ENCODE data around the gene TSPAN9.
A peak's percentile ranks its signal among the peaks of the same experiment; 100 is the strongest.

The TSPAN9 gene

DNA sequence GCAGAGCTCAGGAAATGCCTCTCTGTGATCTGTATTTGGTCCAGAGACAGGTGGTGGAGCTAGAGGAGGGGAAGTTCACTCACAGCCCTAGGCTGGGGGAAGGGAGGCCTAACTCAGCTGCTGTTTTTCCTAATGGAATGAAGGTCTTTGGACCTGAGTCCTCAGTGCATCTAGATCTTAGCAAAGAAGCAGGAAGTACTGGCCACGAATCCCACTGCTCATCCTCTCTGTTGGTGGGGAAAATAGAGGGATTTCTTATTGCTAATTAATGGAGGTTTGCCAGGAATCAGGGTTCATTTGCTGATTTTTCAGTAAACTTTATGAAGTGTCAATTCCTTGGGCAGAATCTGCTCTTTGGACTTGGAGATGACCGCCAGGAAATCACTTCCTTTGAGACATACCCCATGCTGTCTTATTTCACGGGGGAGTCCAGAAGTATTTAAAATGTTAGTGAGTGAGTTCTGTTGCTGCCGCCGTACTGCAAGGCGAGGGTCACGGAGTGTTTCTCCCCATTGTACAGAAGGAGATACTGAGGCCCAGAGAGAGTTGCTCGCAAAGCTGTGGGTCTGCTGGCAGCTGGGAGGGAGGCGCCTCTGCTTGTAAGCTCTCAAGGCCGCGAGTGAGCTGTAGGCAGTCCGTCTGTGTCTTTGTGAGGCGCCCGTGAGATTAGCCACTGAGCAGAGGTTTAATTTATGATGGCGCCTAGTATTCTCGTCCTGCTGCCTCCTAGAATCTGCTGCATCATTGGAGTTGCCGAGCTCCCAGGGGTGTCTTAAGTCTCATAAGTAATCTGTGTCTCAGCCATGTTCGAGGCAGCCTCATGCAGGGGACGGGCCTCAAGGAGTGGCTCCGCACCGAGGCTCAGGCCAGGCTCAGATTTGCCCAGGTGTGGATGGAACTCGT, 88.2 kb downstream of the TSPAN9 start:
- TF ChIP-seq GATA3 (IDR thresholded peaks at IDR 0.05; ENCODE audit: low read depth, low read length) (no peak), GATA2 (IDR thresholded peaks at IDR 0.05; ENCODE audit: low read depth, low read length) (no peak)

DNA sequence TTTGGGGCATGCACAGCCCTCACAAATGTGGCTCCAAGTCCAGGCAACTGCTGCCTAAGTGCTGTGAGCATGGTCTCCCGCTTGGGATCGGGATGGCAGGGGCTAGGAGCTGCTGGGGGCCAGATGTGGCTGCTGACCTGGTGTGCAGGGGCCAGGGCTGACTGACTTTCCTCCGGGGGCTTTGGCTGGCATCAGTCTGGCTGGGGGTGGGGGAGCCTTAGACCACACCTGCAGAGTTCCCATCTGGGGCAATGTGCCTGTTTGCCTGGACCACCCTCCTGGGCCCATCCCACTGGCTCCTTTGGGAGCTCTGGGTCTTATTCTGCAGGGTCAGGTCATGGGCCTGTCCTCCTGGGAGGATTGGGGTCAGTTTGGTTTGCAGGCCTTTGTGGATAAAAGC, 90.5 kb downstream of the TSPAN9 start:
- TF ChIP-seq GATA2 (IDR thresholded peaks at IDR 0.05; ENCODE audit: low read depth, low read length) (no peak), GATA3 (IDR thresholded peaks at IDR 0.05; ENCODE audit: low read depth, low read length) (no peak)

DNA sequence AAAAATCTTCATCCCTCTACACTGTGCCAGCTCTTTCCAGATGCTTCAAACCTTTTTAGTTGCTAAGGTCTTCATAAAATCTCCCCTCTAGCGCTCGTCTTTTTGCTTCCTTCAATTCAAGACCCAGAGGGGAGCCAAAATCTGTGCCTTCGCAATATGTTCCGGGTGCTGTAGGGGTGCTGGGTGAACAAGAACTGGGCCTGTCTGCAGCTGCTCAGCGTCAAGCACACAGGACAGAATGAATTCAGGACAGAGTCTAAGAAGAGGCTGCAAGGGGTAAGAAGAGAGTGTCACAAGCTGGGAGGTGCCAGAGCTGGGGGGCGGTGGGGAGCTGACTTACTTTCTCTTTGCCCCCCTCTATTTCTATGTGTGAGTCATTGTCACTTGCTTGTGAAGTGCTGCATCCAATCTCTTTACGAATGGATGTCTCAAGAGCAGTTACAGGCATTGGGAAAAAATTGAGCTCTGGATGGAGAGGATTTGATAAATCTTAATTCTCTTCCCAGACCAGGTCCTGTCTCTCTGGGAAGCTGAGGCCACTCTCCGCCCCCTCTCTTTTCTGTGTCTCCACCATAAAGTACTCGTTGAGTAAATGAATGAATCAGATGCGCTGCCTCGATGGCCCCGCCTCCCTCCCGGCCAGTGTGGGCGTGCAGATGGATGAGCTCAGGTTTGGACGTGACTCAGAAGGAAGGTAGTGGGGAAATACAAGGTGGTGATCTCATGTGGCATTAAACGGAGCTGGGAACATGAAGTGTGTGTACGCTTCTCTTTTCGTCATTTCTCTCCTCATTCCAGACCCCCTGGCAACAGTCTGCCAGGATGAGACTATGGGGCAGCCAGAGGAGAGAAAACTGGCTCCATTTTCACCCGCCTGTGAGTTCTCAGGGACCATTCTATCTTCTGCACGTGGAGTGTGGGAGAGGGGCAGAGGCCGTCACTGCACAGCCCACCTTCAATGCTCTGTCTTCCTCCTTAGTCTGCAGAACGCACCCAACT, 91.3 kb downstream of the TSPAN9 start:
- TF ChIP-seq GATA3 (IDR thresholded peaks at IDR 0.05; ENCODE audit: low read depth, low read length) (no peak), GATA2 (IDR thresholded peaks at IDR 0.05; ENCODE audit: low read depth, low read length) (peak; percentile 40; the same call in 1 of the 2 replicates)

DNA sequence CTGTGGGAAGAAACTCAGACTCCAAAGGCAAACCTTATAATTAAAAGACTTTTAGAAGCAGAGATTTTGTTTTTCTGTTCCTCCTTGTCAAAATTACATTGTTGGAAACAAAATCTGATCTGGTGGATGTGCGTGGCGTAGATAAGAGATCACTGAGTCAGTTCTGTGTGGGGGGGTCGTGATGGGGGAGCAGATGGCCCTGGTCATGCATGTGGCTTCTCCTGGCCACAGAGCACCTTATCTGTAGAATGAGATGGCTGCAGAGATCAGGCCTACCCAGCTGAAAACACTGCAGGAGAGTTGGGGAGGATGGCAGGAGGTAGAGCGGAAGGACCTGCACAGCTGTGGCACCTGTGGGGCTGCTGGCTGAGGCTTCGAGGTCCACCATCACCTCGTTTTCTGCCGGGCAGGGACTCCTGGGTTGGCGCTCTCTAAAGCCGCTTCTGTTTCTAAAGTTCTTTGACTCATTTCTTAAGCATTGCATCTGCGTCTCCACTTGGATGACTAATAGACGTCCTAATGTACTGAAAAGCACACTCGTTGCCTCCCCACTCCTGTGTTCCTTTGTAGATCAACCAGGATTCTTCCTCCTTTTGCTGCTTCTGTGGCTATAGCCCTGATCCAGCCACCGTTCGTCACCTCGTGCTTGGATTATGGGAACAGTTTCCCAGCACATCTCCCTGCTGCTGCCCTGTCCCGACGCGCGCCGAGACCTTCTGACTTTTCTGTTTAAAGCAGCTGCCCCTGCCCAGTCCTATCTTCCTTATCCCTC, 93.4 kb downstream of the TSPAN9 start:
- TF ChIP-seq GATA3 (IDR thresholded peaks at IDR 0.05; ENCODE audit: low read depth, low read length) (peak; percentile 83), GATA2 (IDR thresholded peaks at IDR 0.05; ENCODE audit: low read depth, low read length) (peak; percentile 97)

DNA sequence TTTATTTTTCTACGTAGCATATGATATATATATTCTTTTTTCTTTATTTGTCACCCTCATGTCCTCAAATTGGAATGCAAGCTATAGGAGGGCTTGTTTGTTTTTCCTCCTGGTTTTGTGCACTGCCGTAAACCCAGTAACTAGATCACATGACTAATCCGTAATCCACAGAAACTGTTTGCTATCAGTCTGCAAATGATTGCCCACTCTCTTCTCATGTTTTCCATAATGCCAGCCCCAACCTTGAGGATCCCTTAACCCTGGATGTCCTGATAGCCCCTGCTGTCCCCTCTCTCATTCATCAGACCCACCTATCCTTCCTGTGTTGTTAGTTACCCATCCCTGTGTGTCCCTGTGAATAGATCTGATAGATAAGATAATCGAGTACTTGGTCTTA, 94.0 kb downstream of the TSPAN9 start:
- no peak for TF ChIP-seq GATA3 (IDR thresholded peaks at IDR 0.05; ENCODE audit: low read depth, low read length)
- peak; percentile 46 for TF ChIP-seq GATA2 (IDR thresholded peaks at IDR 0.05; ENCODE audit: low read depth, low read length)

DNA sequence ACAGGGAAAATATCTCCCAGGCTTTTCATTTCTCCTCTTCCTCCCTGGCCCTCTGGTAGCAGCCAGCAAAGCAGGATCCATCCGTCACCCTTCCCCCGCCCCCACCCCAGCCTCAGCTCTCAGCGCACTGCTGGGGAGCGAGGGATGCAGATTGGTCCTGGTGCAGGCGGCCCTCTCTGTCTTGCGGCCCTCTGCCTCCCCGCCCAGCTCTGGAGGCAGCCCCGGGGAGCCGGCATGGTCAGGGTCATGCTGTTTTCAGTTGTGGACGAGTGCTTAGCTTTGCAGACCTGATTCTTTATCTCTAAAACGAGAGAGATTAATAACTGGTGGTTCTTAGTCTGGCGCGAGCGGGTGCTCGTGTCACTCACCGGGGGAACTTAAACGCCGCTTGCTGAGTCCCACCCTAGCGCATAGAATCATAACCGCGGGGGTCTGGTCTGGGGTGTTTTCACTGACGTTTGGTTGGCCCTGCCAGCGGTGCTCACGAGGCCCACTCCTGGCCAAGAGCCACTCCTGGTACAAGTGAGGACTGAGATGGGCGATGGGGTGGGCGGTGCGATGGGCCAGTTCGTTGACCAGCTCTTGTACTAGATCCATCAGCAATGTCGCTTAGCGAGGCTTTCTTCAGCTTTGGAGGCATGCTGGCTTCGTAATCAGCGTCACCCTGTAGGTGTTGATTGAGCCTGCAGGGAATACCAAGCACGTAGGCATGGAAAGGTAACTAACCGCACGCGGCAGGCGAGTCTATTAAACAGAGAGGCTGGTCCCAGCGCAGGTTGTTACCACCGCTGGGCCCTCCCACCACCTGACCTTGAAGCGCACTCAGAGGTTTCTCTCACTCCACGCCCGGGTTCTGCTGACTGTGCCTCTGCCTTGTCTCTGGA, 95.2 kb downstream of the TSPAN9 start:
- 0 out of 2 replicates have a peak, but pooled peaks have one; percentile 45 for TF ChIP-seq GATA2 (IDR thresholded peaks at IDR 0.05; ENCODE audit: low read depth, low read length)
- no peak for TF ChIP-seq GATA3 (IDR thresholded peaks at IDR 0.05; ENCODE audit: low read depth, low read length)

DNA sequence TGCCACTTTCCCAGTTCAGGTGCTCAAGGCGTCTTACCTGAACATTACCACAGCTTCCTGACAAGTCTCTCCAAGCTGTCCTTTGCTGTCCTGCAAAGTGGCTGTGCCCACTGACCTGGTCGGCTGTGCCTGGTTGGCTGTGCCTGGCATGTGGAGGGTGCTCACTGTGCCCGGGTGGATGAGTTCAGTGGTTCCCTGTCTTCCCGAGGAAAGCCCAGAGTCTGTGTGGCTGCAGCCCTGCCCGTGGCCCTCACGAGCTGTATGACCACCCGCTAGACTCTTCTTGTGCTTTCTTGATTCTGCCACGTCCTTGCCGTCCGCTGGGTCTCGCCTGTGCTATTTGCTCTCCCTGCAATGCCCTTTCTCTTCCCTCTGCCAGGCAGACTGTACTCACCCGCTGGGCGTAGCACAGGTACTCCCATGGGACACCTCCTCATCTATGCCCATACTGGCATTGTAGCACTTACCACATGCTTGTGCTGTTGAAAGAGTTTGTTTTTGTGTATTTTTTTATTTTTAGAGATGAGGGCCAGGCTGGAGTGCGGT, 95.9 kb downstream of the TSPAN9 start:
- TF ChIP-seq GATA2 (IDR thresholded peaks at IDR 0.05; ENCODE audit: low read depth, low read length) (no peak), GATA3 (IDR thresholded peaks at IDR 0.05; ENCODE audit: low read depth, low read length) (no peak)

DNA sequence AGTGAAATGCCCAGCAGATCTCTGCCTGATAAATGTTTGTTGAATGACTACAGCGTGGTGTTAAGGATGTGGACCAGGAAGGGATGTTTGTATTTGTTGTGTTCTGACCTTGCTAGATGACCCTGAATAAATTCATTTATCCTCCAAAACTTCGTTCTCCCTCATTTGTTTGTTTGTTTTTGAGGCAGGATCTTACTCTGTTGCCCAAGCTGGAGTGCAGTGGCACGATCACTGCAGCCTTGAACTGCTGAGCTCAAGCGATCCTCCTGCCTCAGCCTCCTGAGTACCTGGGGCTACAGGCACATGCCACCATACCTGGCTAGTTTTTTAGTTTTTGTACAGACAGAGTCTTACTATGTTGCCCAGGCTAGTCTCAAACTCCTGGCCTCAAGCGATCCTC, 96.7 kb downstream of the TSPAN9 start:
- TF ChIP-seq GATA3 (IDR thresholded peaks at IDR 0.05; ENCODE audit: low read depth, low read length) (no peak), GATA2 (IDR thresholded peaks at IDR 0.05; ENCODE audit: low read depth, low read length) (no peak)

DNA sequence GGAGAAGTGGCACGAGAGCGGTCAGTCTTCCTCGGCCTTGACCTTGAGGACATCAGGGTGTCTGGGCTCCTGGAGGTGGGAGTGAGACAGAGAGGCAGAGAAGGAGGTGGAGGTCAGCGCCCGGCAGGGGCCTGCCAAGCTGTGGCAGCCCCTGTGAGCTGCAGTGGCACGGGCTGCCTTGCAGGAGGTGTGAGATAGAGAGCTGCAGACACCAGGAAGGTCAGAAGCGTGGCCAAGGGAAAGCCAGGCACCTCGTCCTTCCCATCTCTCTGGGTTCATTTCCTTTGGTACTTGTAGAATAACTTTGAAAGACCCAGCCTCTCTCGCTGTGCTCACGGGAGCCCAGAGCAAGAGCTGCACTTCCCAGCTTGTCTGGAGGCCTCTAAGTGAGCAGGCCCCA, 98.1 kb downstream of the TSPAN9 start:
- no peak for TF ChIP-seq GATA2 (IDR thresholded peaks at IDR 0.05; ENCODE audit: low read depth, low read length)
- no peak for TF ChIP-seq GATA3 (IDR thresholded peaks at IDR 0.05; ENCODE audit: low read depth, low read length)

DNA sequence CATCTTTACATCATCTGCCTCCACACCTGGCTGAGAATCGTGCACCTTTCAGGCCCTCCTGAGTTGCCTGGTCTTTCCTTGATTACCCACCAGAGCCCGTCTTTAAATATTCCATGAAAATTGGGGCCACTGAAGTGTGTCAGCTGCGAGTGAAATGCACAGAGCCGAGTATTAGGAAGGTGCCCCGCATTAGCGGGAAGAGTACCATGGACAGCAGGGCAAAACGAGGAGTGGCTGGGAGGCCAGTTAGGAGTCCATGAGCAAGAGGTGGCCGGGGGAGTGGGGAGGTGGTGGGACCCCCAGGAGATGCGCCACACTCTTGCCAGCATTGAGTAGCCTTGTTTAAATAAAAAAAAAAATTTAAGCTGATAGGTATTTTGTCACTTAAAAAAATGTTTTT, 99.6 kb downstream of the TSPAN9 start:
- TF ChIP-seq GATA2 (IDR thresholded peaks at IDR 0.05; ENCODE audit: low read depth, low read length) (no peak), GATA3 (IDR thresholded peaks at IDR 0.05; ENCODE audit: low read depth, low read length) (no peak)

DNA sequence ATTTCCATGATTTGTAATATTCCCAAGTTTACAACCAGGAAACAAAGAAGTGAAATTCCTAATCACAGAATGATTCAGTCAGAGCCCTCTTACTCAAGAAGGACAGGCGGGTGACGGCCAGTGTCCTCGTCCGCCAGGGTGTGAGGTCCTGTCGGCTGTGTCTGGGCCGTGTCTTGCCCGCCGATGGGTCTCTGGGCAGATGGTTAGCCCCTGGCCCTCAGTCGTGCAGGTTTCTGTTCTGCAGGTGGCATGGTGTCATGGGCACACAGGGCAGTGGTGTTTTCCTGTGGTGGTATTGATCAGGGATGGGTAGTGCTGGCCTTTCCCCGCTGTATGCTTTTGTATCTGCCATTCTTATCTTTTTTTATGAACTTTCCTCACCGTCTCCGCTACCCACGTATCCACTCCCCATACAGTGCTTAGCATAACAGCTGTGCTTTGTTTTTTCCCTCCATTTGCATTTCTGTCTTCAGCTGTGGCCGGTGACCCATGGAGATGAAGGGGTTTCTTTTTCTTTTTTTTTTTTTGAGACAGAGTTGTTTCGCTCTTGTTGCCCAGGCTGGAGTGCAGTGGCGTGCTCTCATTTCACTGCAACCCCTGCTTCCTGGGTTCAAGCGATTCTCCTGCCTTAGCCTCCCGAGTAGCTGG, 100.7 kb downstream of the TSPAN9 start:
- no peak for TF ChIP-seq GATA2 (IDR thresholded peaks at IDR 0.05; ENCODE audit: low read depth, low read length)
- TF ChIP-seq GATA3 (IDR thresholded peaks at IDR 0.05; ENCODE audit: low read depth, low read length), result no peak

Measured in SH-SY5Y (cell line).